NCI-H748 treated with DMSO at 0.1 percent for 48 hours (cell line): Measurements from ENCODE around the gene GOSR2.
A peak's percentile ranks its signal among the peaks of the same experiment; 100 is the strongest.
"Not testable (repeated sequence)": the region's sequence is repeated elsewhere in the genome, so short reads cannot be mapped to it uniquely, and the experiment has no call there.

Experiments used
- DNase-seq: peaks from one replicate; lab custom pipeline; 2025; lab: John Stamatoyannopoulos, UW

GOSR2 gene

GRCh38 chr17:46930051-46930450 lies 7.1 kb downstream of the GOSR2 start:
- no peak for DNase-seq

GRCh38 chr17:46931596-46931995 lies 8.6 kb downstream of the GOSR2 start:
- no peak for DNase-seq

- no peak for DNase-seq
These were observed 12.8 kb downstream of the GOSR2 start for GRCh38 chr17:46935658-46936266.

GRCh38 chr17:46940692-46941404 lies 17.9 kb downstream of the GOSR2 start:
- peak; percentile 54 for DNase-seq

- peak; percentile 33 for DNase-seq
These were observed 19.7 kb downstream of the GOSR2 start for GRCh38 chr17:46942441-46943217.

GRCh38 chr17:46943218-46943500 lies 20.2 kb downstream of the GOSR2 start:
- DNase-seq: no peak

GRCh38 chr17:46943501-46944393 lies 20.8 kb downstream of the GOSR2 start:
- no peak for DNase-seq

GRCh38 chr17:46944931-46945330 lies 22.0 kb downstream of the GOSR2 start:
- no peak for DNase-seq

- no peak for DNase-seq
These were observed 24.3 kb downstream of the GOSR2 start for GRCh38 chr17:46947216-46947615.

GRCh38 chr17:46948544-46948943 lies 25.6 kb downstream of the GOSR2 start:
- DNase-seq: no peak

GRCh38 chr17:46949291-46950174 lies 26.6 kb downstream of the GOSR2 start:
- no peak for DNase-seq

- no peak for DNase-seq
These were observed 27.5 kb downstream of the GOSR2 start for GRCh38 chr17:46950342-46950996.

- DNase-seq: no peak
These were observed 28.1 kb downstream of the GOSR2 start for GRCh38 chr17:46950997-46951621.

- DNase-seq: no peak
These were observed 28.7 kb downstream of the GOSR2 start for GRCh38 chr17:46951706-46952105.

GRCh38 chr17:46952115-46952514 lies 29.2 kb downstream of the GOSR2 start:
- DNase-seq: no peak

- not testable (repeated sequence) for DNase-seq
These were observed 30.2 kb downstream of the GOSR2 start for GRCh38 chr17:46953191-46953590.

- DNase-seq: no peak
These were observed 35.2 kb downstream of the GOSR2 start for GRCh38 chr17:46958041-46958591.

- no peak for DNase-seq
These were observed 37.2 kb downstream of the GOSR2 start for GRCh38 chr17:46960152-46960551.

- DNase-seq: no peak
These were observed 39.4 kb downstream of the GOSR2 start for GRCh38 chr17:46962374-46962790.

- DNase-seq: no peak
These were observed 40.6 kb downstream of the GOSR2 start for GRCh38 chr17:46963571-46963970.
